HepG2 (cell line): ENCODE measurements around the gene SLC25A48. TPM values are rescaled to one million over a fixed set of nuclear protein-coding genes. Genes with fewer than 3 reads are reported as not detected.

Experiments used
- ATAC-seq: fragments of 200-7000 bp; cut with Tn5 transposase; 3 replicates; pipeline ENCODE4 v1.9.1; 2020; ENCODE audit warnings: mild to moderate bottlenecking, moderate library complexity
- BruUV-seq: library from RNA; stranded (reverse); fragments of 400-500 nt; replicated peaks from 2 replicates; lab custom pipeline; 2021; lab: Mats Ljungman, UMichigan
- CTCF ChIA-PET: fragments of 300-600 bp; formaldehyde crosslinking; extraction: SDS; loops from one replicate; lab custom pipeline; 2021; ENCODE audit warnings: low total read pairs, inconsistent platforms, low intra/inter-chr PET ratio; lab: Yijun Ruan, JAX
- POLR2A ChIA-PET: fragments of 350-600 bp; sonication (Branson Sonifier 250); formaldehyde crosslinking; loops from one replicate; lab custom pipeline; 2020; ENCODE audit warnings: antibody characterized with exemption, inconsistent platforms; lab: Yijun Ruan, JAX
- DNase-seq: peaks from one replicate; pipeline ENCODE4 v3.0.0-alpha.2; 2015; ENCODE audit warnings: low spot score
- FAIRE-seq: peaks from 3 replicates; lab custom pipeline; 2011; peaks lifted over from hg19 to GRCh38; lab: Jason Lieb, UNC
- H2AFZ ChIP-seq: one replicate; pipeline ENCODE4 v1.6.1; 2011; ENCODE audit warnings: low read length, inconsistent platforms
- H3K27ac ChIP-seq: fragments of 300-600 bp; 3 replicates; pipeline ENCODE4 v1.8.0; 2011; ENCODE audit warnings: mixed run types, mild to moderate bottlenecking, mixed read lengths, low read length, inconsistent platforms; ENCODE audit not compliant: insufficient read depth; ENCODE audit errors: extremely low read length
- H3K27me3 ChIP-seq, 2 experiments: fragments of 200-600 bp in 1 of 2; 2 replicates in 1 of 2; 3 replicates in 1 of 2; pipeline versions ENCODE4 v1.6.0 to v1.8.0; 2011; ENCODE audit warnings: low read length in 2 of 2, mild to moderate bottlenecking in 2 of 2, moderate library complexity in 2 of 2, inconsistent platforms in 1 of 2; ENCODE audit not compliant: insufficient read depth in 2 of 2, control insufficient read depth in 1 of 2
- H3K36me3 ChIP-seq, 2 experiments: fragments of 200-600 bp in 1 of 2; replicated peaks in 1 of 2; 2 replicates in 1 of 2; 3 replicates in 1 of 2; pipeline versions ENCODE4 v1.5.1 to v1.8.0; 2011; ENCODE audit warnings: low read length in 2 of 2, inconsistent platforms in 1 of 2; ENCODE audit not compliant: insufficient read depth in 2 of 2, control insufficient read depth in 1 of 2
- H3K4me1 ChIP-seq: 2 replicates; pipeline ENCODE4 v1.5.1; 2012; ENCODE audit warnings: low read length, inconsistent platforms; ENCODE audit not compliant: insufficient read depth
- H3K4me2 ChIP-seq: 2 replicates; pipeline ENCODE4 v1.6.0; 2011; ENCODE audit warnings: low read depth, low read length, inconsistent platforms
- H3K4me3 ChIP-seq, 3 experiments: fragments of 200-600 bp in 1 of 3; sonication (generic), shearing (Covaris generic) in 1 of 3; replicated peaks in 1 of 3; 2 replicates each; pipeline ENCODE4 v1.5.1; 2011 to 2016; ENCODE audit warnings: low read length in 3 of 3, inconsistent platforms in 2 of 3, low read depth in 2 of 3, mild to moderate bottlenecking in 2 of 3, control low read depth in 1 of 3, mixed read lengths in 1 of 3; ENCODE audit not compliant: insufficient read depth in 1 of 3
- H3K79me2 ChIP-seq: one replicate; pipeline ENCODE4 v1.6.1; 2011; ENCODE audit warnings: low read length, inconsistent platforms; ENCODE audit not compliant: insufficient read depth
- H3K9ac ChIP-seq: 2 replicates; pipeline ENCODE4 v1.6.0; 2011; ENCODE audit warnings: mild to moderate bottlenecking, low read depth, low read length, inconsistent platforms; ENCODE audit not compliant: insufficient read depth
- H3K9me3 ChIP-seq: 2 replicates; pipeline ENCODE4 v1.5.1; 2012; ENCODE audit warnings: mild to moderate bottlenecking, low read length
- H4K20me1 ChIP-seq: 2 replicates; pipeline ENCODE4 v1.6.0; 2011; ENCODE audit warnings: inconsistent platforms, mild to moderate bottlenecking, low read length, moderate library complexity; ENCODE audit not compliant: insufficient read depth
- CBX5 ChIP-seq: sonication (generic); formaldehyde crosslinking; IDR thresholded peaks from 2 replicates; pipeline ENCODE4 v1.4.0; 2020; ENCODE audit warnings: missing genetic modification reagents, borderline replicate concordance
- EHMT2 ChIP-seq: fragments of 200-600 bp; sonication (generic); IDR thresholded peaks from 2 replicates; pipeline ENCODE4 v1.7.0; 2017; ENCODE audit warnings: antibody characterized with exemption, low read depth, low read length, borderline replicate concordance
- MLLT10 ChIP-seq: sonication (generic); formaldehyde crosslinking; IDR thresholded peaks from 2 replicates; pipeline ENCODE4 v1.4.0; 2020; ENCODE audit warnings: missing genetic modification reagents
- NRL ChIP-seq: sonication (generic); formaldehyde crosslinking; IDR thresholded peaks from 2 replicates; pipeline ENCODE4 v1.5.0; 2020; ENCODE audit warnings: missing genetic modification reagents, mild to moderate bottlenecking, moderate library complexity, borderline replicate concordance
- PHB2 ChIP-seq: fragments of 450-650 bp; IDR thresholded peaks from 2 replicates; pipeline ENCODE4 v1.6.1; 2018; ENCODE audit not compliant: partially characterized antibody
- PLRG1 ChIP-seq: fragments of 450-650 bp; conservative IDR thresholded peaks from 2 replicates; pipeline ENCODE4 v1.6.1; 2016
- POLR2G ChIP-seq: fragments of 200-400 bp; formaldehyde crosslinking; IDR thresholded peaks from 2 replicates; pipeline ENCODE4 v1.6.1; 2018; ENCODE audit warnings: mild to moderate bottlenecking, low read depth, low read length, moderate library complexity
- SRSF1 ChIP-seq: fragments of 200-400 bp; formaldehyde crosslinking; optimal IDR thresholded peaks from 2 replicates; pipeline ENCODE3; 2017; ENCODE audit warnings: mild to moderate bottlenecking, low read depth, low read length, moderate library complexity
- XBP1 ChIP-seq: sonication (generic); formaldehyde crosslinking; IDR thresholded peaks from 2 replicates; pipeline ENCODE4 v1.5.0; 2020; ENCODE audit warnings: missing genetic modification reagents
- ZSCAN31 ChIP-seq: sonication (generic); formaldehyde crosslinking; IDR thresholded peaks from 2 replicates; pipeline ENCODE4 v1.5.0; 2020; ENCODE audit warnings: low read depth, mild to moderate bottlenecking, missing genetic modification reagents
- WGBS: methylation state at CpG from one replicate; pipeline ENCODE4 v1.1.6; 2017; ENCODE audit warnings: low lambda C conversion rate; 5-methylcytosine and 5-hydroxymethylcytosine counted together
- in situ Hi-C: cut with HindIII; loops from 2 replicates; pipeline ENCODE4 v1.10.0; 2017; ENCODE audit warnings: low pct_unique_long_range_greater_than_20kb; ENCODE audit not compliant: extremely low pct_ligation_motif_present
- intact Hi-C: fragments of 100-400 bp; cut with micrococcal nuclease; formaldehyde crosslinking; loops from one replicate; pipeline ENCODE4 v1.10.0; 2022; ENCODE audit not compliant: unreplicated experiment
- polyA plus RNA-seq, 8 experiments: library from polyadenylated mRNA; depleted of rRNA in 3 of 8; stranded (reverse) in 7 of 8; unstranded in 1 of 8; fragments of >200 nt; fragmentation: Illumina TruSeq in 4 of 8; extraction: Trizol in 4 of 8; gene quantifications; 2 replicates each; pipeline versions ENCODE4 v1.2.1 to v1.2.3, GENCODE V29; 2011 to 2016; ENCODE audit warnings: low read depth in 4 of 8, missing spikeins in 1 of 8, mixed read lengths in 1 of 8; ENCODE audit not compliant: insufficient read depth in 1 of 8
- total RNA-seq, 5 experiments: library from RNA; depleted of rRNA; stranded (reverse); fragments of >200 nt; fragmentation: Illumina TruSeq; extraction: Trizol; gene quantifications; 2 replicates each; pipeline ENCODE4 v1.2.3, GENCODE V29; 2016; ENCODE audit warnings: low read depth in 1 of 5
- TF ChIP-seq, protein P1 (sequence below): sonication (generic); formaldehyde crosslinking; IDR thresholded peaks from 2 replicates; pipeline ENCODE4 v1.4.0; 2020; ENCODE audit warnings: missing genetic modification reagents
- TF ChIP-seq, protein P2 (sequence below): sonication (generic); formaldehyde crosslinking; IDR thresholded peaks from 2 replicates; pipeline ENCODE4 v1.5.0; 2020; ENCODE audit warnings: missing genetic modification reagents

Gene SLC25A48
- total and polyA plus RNA-seq, 2 of the 13 experiments (the other 11 are each of a cell fraction or from before 2014, with no cell fraction given): 0.17 to 4.5 TPM

DNA sequence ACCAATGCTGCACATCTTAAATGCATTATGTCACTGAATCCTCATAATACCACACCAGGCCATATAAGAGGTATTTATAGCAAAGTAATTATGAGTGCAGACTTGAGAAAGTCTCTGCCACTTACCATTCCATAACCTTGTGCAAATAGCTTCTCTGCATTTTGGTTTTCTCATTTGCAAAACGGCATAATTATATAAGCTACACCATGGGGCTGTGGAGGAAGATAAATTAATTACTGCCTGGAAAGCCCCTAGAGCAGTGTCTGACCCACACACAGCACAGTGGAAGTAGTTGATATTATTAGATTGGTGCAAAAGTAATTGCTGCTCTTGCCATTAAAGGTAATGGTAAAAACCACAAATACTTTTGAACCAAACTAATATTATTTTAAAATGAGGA, 70.7 kb downstream of the SLC25A48 start:
- Histone ChIP-seq H2AFZ (no peak overlapping the region), H3K27ac (no peak overlapping the region), H3K27me3 (peaks cover 0 to 35% of the 10 kb centered on the region in 2 experiments; a peak in 2 of 5 replicates), H3K4me3 (no peak overlapping the region), H3K79me2 (no peaks in the 10 kb centered on the region), H3K9me3 (no peaks in the 10 kb centered on the region), H3K36me3 (no peaks in the 10 kb centered on the region), H4K20me1 (no peaks in the 10 kb centered on the region), H3K9ac (no peak overlapping the region), H3K4me2 (no peak overlapping the region), H3K4me1 (no peaks in the 10 kb centered on the region)
- WGBS: 0% methylated on average over 1 of the region's 1 CpG
- no TSS peak for BruUV-seq
- DNase-seq (no peak), ATAC-seq (no peak), FAIRE-seq (no peak)
- intact Hi-C loops (no loop called here), in situ Hi-C loops (no loop called here)
- TF ChIP-seq SRSF1: no peak
- TF ChIP-seq NRL (CRISPR knock-in tag): no peak
- no peak for TF ChIP-seq PLRG1
- no peak for TF ChIP-seq PHB2
- TF ChIP-seq, protein P1, sequence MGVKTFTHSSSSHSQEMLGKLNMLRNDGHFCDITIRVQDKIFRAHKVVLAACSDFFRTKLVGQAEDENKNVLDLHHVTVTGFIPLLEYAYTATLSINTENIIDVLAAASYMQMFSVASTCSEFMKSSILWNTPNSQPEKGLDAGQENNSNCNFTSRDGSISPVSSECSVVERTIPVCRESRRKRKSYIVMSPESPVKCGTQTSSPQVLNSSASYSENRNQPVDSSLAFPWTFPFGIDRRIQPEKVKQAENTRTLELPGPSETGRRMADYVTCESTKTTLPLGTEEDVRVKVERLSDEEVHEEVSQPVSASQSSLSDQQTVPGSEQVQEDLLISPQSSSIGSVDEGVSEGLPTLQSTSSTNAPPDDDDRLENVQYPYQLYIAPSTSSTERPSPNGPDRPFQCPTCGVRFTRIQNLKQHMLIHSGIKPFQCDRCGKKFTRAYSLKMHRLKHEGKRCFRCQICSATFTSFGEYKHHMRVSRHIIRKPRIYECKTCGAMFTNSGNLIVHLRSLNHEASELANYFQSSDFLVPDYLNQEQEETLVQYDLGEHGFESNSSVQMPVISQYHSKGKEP (CRISPR knock-in tag): no peak
- no peak for TF ChIP-seq ZSCAN31
- TF ChIP-seq MLLT10 (CRISPR knock-in tag): no peak
- TF ChIP-seq EHMT2: no peak
- TF ChIP-seq, protein P2, sequence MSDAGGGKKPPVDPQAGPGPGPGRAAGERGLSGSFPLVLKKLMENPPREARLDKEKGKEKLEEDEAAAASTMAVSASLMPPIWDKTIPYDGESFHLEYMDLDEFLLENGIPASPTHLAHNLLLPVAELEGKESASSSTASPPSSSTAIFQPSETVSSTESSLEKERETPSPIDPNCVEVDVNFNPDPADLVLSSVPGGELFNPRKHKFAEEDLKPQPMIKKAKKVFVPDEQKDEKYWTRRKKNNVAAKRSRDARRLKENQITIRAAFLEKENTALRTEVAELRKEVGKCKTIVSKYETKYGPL (CRISPR knock-in tag): no peak
- no peak for TF ChIP-seq POLR2G
- TF ChIP-seq XBP1 (CRISPR knock-in tag): no peak
- TF ChIP-seq CBX5 (CRISPR knock-in tag): no peak
- CTCF ChIA-PET: no interaction called here
- POLR2A ChIA-PET: no interaction called here
